Activated CD4-positive, alpha-beta T cell treated with anti-CD3 and anti-CD28 coated beads, Interleukin-2, amount 50 U/mL, for 16 hours (primary cell): Measurements from ENCODE around the gene PCSK6.

Experiments
- DNase-seq: peaks from one replicate; pipeline ENCODE4 v3.0.0-alpha.2; 2020

Gene PCSK6

DNA sequence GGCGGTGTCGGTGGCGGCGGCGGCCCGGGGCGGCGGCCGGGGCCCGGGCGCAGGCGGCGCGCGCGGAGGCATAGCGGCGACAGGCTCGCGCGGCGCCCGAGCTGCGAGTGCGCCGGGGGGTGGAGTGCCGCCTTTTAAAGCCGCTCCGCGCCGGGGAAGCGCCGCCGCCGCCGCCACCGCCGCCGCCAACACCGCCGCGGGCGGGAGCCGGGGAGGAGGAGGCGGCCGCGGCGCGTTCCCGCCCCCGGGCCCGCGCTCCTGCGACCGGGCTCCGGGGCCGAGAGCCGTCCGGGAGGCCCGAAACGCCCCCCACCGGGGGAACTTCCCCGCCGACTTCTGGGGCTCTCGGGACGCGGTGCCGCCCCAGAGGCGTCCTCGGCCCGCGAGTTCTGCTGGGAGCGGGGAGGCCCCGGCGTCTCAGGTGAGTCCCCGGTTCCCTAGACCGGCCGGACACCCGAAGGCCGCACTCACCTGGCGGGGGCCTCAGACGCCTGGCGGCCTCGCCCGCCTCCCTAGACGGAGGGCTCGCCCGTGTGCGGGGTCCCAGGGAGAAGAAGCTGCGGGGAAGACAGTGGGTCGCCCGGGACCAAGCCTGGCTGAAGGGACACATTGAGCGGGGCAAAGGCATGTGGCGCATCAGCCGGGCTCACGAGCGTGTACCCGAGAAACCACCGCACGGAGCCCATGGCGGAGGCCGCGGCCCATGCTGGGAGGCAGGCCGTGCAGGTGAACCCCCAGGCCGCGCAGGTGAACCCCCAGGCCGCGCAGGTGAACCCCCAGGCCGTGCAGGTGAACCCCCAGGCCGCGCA lies at the start of gene PCSK6:
PCSK6 (minus strand) TSS at position 109 of the 809 bp plus-strand sequence; CDS start at position 72, 37 bp downstream.
- DNase-seq = no peak

DNA sequence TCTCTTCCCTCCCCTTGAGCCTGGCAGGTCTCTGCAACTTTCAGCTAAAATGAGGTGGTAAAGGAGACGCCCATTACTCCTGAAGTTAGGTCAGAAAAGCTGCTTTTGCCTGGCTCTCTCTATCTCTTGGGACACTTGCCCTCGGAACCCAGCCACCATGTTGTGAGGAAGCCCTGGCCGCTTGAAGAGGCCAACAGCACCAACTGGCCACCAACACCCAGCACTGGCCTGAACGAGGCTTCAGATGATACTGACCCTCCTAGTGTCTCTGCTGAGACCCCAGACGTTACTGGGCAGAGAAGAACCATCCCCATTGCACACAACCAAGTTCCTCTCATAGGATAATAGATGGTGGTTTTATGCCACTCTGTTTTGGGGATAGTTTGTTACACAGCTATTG lies 49.5 kb upstream of the PCSK6 start:
- DNase-seq = no peak

DNA sequence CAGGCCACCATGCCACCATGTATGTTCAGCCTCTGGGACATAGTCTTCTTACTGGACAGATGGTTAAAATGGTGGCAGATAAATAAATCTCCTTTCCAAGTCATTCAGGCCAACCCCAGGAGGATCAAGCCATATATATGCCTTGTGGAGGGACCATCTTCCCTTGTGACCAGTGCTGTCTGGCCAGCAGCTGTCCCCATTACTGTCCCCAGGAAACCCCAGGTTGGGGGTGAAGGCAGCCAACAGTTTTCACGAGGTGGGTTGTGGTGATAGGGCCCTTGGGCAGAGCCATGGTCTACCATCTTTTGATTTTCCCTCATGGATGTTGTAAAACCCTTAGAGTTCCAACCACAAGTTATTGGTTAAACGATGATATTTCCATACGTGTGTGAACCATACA lies 48.7 kb upstream of the PCSK6 start:
- no peak for DNase-seq

DNA sequence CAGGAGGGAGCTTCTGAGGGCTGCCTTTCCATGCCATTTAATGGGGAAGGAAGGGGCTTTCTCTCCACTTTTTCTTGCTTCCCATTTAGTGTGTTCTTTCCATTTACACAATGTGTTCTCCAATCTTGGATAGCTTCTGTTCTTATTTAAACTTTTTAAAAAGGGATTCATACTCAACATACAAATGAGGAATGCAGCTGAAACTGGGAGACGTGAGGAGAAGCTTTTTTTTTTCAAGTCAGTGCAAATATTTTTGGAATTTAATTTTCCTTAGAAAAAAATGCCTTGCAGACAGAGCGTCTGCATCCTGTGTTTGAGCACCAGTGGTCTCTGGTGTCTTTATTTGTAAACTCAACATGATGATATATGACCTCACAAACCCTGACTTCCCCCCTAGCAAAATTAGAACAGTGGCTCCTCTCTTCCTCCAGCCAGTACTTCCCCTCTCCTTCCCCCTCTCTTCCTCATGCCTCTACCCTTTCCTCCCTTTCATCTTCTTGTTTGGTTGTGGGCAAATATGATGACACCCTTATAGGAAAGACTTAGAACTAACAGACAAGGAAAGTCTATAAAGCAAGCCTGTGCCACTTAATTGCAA lies 48.1 kb upstream of the PCSK6 start:
- no peak for DNase-seq

GRCh38 chr15:101536875-101537405 lies 47.4 kb upstream of the PCSK6 start:
- no peak for DNase-seq

GRCh38 chr15:101536166-101536874 lies 46.8 kb upstream of the PCSK6 start:
- DNase-seq = no peak

DNA sequence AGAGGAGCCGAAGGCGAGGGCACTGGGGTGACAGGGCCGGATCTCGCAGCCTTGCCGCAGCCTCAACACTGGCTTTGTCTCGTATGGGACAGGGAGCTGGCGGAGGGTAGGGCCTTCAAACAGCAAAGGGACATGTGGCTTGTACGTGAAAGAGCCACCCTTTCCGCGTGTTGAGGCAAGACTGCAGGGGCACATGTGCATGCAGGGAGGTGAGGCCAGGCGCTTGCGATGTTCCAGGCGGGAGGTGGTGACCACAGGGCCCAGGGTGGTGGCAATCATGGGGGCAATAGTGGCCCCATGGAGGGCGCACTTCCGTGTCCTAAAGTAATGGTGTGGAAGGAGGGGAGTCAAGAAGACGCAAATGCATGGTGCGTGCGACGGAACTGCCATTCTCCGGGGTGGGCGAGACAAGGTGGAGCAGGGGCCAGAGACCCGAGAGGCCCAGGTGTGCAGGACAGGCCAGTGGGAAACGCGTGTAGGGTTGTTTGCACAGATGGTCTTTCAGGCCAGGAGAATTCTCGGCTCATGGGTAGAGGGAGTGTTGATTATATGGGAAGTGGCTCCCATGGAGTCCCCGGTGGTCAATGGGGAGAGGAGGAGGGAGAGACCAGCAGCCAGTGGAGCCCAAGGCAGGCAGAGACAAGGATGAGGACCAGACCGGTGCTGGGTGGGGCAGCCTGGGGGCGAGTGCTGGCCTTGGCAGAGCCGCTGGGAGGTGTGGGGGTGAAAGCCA lies 45.8 kb upstream of the PCSK6 start:
- no peak for DNase-seq

DNA sequence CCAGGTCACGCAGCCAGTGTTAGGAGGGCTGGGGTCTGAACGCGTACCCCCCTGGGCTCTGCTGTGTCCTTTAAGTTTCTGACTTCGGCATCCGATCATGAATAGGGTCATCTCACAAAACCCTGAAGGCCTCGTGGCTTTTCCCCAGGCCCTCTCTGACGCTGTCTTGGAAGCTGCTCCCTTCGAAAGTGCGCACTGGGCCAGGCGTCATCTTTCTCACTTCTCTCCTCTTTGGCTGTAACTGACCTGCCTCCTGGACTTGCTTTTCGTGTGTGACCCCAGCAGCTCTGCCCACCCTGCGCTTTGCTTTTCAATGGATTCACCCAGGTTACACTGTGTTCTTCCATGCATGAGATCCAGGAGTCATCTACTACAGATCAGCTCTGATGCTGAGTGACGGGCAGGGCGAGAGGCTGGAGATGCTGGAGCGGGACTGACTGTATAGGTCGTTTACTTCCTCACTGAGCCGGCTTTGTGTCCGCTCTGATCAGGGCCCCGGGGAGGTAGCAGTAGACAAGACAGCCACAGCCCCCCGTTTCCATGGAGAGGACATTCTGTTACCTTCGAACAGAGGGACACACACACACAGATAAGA lies 45.0 kb upstream of the PCSK6 start:
- DNase-seq = no peak

DNA sequence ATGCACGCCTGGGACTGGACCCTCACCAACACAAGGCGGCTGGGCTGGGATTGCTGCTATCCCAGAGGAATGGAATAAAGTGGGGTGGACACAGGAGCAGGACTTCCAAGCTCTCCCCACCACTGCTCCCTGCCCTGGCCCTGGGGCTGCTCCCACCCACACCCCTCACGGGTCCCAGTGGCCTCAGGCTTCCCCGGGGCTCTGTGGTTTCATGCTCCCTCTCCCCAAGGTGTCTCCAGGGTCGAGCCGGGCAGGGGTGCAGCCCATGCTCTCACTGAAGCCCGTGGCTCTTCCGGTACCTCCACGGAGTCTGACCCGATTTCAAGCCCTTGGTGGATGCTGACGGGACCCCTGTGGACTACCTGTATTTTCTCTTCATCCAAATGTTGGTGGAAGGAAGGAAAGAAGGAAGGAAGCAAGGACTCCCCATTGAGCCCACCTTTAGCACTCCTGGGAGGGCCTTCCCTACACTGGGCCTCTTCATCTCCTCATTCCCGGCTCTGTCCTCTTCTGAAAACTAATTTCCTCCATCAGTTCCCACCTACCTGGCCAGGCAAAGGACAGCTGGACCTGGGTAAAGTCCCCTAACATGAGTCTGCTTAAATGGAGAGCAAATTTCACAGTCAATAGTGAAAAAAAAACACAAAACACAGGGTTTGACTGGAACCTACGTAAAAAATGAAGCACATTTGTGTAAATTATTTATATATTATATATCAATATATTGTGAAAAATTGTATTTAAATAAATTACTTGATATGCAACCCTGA lies 44.0 kb upstream of the PCSK6 start:
- DNase-seq = no peak

DNA sequence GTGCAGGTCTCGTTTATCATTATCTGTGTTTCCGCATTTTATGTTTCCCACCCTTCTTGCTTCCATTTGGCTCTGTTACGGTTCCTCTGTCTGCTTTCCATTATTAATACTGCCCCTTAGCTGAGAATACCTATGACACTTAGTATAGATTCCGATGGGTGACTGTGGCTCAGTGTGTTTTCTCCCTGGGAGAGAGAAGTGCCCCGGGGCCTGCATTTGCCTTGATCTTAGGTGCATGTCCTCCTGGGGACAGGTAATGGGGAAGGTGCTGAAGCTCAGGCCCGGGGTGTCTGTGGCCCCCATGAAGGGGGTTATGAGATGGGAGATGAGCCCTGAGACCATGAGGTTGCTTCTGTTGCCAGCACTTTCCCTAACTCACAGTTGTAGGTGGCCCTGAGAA lies 43.4 kb upstream of the PCSK6 start:
- no peak for DNase-seq

DNA sequence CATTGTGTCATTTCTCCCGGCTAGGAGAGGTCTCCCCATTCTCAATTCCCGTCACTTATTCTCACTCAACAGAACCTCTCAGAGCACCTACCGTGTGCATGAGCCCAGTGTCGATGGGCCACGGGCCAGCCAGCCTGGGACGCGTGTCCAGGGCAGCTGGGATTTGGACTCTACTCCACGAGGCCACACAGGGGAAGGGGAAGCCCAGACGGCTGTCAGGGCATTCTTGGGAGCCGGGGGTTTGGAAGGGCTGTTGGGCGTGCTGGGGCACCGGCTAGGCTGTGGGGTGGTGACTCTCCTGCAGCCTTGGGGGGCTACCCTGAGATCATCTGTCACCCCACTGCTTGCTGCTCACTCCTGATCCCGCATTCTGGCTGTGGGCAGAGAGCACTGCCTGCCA lies 41.7 kb upstream of the PCSK6 start:
- no peak for DNase-seq

- DNase-seq = no peak
These were observed 40.9 kb upstream of the PCSK6 start for GRCh38 chr15:101530224-101530958.

GRCh38 chr15:101528917-101529299 lies 39.4 kb upstream of the PCSK6 start:
- no peak for DNase-seq

DNA sequence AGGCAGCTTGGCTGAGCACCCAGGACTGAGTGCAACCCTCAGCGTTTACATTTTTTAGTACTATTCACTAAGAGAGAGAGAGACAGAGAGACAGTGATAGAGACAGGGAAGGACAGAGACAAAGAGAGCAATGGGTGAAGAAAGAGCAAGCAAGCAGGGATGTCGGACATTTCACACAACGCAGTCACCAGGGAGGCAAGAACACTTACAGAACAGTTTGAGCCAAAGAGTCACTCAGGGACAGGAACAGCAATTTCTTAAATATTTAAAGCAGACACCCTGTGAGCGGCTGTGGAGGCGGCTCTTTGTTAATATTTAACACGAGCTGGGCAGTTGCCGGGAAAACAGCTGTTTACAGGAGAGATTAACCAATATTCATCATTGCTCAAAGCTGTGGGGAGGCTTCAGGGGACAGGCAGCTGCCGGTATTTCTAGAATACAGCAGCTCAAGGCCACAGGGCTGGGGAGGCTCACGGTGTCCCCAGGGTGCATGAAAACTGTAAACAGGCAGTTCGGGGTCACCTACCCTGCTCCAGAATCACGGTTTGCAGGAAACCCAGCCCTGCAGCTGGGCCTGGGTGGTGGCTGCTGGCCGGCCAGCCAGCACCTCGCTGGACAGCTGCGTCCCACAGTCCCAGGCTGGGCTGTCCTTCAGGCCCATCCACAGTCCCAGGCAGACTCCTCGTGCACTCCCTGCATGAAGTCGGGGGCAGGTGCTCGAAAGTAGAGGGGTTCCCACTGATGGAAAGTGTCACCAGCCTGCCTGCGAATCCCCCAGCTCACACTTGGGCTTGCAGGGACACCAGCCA lies 38.8 kb upstream of the PCSK6 start:
- no peak for DNase-seq

GRCh38 chr15:101526890-101527289 lies 37.4 kb upstream of the PCSK6 start:
- DNase-seq = no peak

GRCh38 chr15:101526442-101526841 lies 36.9 kb upstream of the PCSK6 start:
- DNase-seq = no peak

DNA sequence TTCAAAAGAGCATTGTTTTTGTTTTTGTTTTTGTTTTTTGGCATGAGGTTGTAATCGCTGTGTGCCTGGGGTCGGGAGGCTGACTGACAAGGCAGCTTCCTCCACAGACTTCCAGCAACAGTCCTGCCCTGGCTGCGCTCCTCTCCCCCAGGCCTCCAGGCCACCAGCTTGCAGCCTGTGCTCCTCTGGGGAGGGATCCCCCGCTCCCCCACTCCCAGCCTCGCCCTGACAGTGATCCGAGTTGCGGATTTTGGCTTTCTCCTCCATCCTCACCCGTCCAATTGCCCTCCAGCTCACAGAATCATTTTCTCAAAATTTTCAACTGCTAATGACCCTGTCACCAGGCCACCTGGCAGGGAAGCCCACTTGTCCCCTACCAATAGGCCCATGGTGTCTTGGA lies 36.5 kb upstream of the PCSK6 start:
- no peak for DNase-seq

DNA sequence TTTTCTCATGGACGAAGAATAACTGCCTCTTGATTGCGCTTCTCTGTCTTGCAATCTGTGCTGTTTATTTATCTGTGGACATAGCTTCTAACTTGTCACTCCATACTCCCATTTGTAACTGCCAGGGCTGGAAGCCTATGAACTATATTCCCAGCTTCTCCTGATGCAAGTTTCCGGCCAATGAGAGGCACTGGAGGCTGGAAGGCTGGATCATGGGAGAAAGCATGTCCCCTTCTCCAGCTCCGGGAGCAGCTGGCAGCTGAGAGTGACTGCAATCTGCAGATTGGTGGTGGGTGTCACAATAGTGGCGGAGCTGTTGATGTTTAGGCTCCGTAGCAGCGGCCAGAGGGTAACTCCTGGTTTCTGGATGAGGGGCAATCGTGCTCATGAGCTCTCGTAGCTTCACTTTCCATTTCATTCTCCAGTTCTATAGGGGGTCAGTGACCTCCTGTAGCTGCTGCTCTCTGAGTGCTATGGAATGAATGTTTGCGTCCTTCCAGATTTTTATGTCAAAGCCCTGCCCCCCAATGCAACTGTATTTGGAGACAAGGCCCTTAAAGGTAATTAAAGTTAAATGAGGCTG lies 35.7 kb upstream of the PCSK6 start:
- DNase-seq = no peak

DNA sequence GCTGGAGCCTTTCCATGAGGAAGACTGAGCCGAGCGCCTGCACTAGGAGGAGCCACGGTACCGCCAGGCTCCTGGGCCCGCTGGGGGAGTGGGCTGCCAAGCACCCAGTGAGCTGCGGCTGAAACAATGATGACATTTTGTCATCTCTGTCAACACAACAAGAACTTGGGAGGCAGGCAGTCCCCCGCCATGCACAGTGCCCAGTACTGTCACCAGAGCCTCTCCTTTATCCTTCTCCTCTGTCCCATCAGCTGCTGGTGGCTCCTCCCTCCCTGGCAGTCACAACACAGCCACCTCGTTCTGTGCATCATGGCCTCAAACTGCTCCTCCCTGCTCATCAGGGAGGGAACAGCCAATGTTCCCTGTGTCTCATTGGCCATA lies 34.0 kb upstream of the PCSK6 start:
- DNase-seq = no peak
